HL-60 (cell line): ENCODE data around the gene PSTK.

ENCODE experiments used
- CTCF ChIP-seq: IDR thresholded peaks from one replicate; pipeline ENCODE4 v1.5.1; 2011; ENCODE audit warnings: low read length, control low read depth, inconsistent platforms; ENCODE audit not compliant: insufficient read depth
- GABPA ChIP-seq: IDR thresholded peaks from 2 replicates; pipeline ENCODE4 v1.6.1; 2012; ENCODE audit warnings: low read depth
- POLR2AphosphoS5 ChIP-seq: IDR thresholded peaks from 2 replicates; pipeline ENCODE4 v1.6.1; 2012; ENCODE audit warnings: low read depth

DNA sequence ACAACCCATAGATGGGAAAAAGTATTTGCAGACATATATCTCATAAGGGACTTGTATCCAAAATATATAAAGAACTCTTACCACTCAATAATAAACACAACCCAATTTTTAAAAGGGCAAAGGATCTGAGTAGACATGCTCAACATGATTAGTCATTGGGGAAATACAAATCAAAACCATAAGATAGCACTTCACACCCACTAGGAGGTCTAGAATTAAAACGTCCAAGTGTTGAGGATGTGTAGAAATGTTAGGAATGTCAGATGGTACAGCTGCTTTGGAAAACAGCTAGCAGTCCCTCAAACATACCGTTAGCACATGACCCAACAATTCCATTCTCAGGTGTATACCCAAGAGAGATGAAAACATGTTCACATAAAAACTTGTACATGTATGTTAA, 8.3 kb downstream of the PSTK start:
- TF ChIP-seq CTCF: no peak
- no peak for TF ChIP-seq GABPA
- TF ChIP-seq POLR2AphosphoS5: no peak
